HL-60 (cell line): ENCODE measurements around the gene RBM18.

Experiments
- DNase-seq, 2 experiments: peaks; one replicate each; pipeline ENCODE4 v3.0.0-alpha.2; 2010 to 2020; ENCODE audit warnings: low read depth in 1 of 2, low spot score in 1 of 2
- H3K27ac ChIP-seq: fragments of 250-450 bp; sonication (Bioruptor Pico); replicated peaks from 2 replicates; pipeline ENCODE4 v1.5.1; 2020; ENCODE audit warnings: mild to moderate bottlenecking, moderate library complexity
- H3K27me3 ChIP-seq: fragments of 250-450 bp; sonication (Bioruptor Pico); 2 replicates; pipeline ENCODE4 v1.5.1; 2021; ENCODE audit warnings: mild to moderate bottlenecking, moderate library complexity; ENCODE audit not compliant: insufficient read depth, poor library complexity, severe bottlenecking
- H3K4me3 ChIP-seq: replicated peaks from 2 replicates; pipeline ENCODE4 v1.5.1; 2011; ENCODE audit warnings: mild to moderate bottlenecking, control low read depth, low read length; ENCODE audit not compliant: insufficient read depth
- GABPA ChIP-seq: IDR thresholded peaks from 2 replicates; pipeline ENCODE4 v1.6.1; 2012; ENCODE audit warnings: low read depth
- POLR2AphosphoS5 ChIP-seq: IDR thresholded peaks from 2 replicates; pipeline ENCODE4 v1.6.1; 2012; ENCODE audit warnings: low read depth
- SPI1 ChIP-seq: IDR thresholded peaks from 2 replicates; pipeline ENCODE4 v1.6.1; 2012; ENCODE audit warnings: low read depth, mild to moderate bottlenecking, borderline replicate concordance
- TF ChIP-seq, protein P1 (sequence below): IDR thresholded peaks from 2 replicates; pipeline ENCODE4 v1.6.1; 2012; ENCODE audit warnings: low read depth; ENCODE audit not compliant: insufficient replicate concordance
- TF ChIP-seq, protein P2 (sequence below): IDR thresholded peaks from one replicate; pipeline ENCODE4 v1.5.1; 2011; ENCODE audit warnings: low read length, control low read depth, inconsistent platforms; ENCODE audit not compliant: insufficient read depth

RBM18 gene

GRCh38 chr9:122265149-122265915 is 692 bp upstream of the RBM18 start:
- H3K27me3 ChIP-seq = no peaks in the 10 kb centered on the region
- H3K27ac ChIP-seq = peak overlapping the region; percentile 96
- TF ChIP-seq GABPA (no peak), SPI1 (peak; percentile 32; the same call in 1 of the 2 replicates)
- H3K4me3 ChIP-seq = peak overlapping the region; percentile 67
- DNase-seq = peak; percentile 50 to 51

GRCh38 chr9:122263699-122264349 is 816 bp downstream of the RBM18 start:
- no peak for TF ChIP-seq POLR2AphosphoS5
- TF ChIP-seq GABPA = no peak
- TF ChIP-seq SPI1 = no peak
- TF ChIP-seq, protein P1, sequence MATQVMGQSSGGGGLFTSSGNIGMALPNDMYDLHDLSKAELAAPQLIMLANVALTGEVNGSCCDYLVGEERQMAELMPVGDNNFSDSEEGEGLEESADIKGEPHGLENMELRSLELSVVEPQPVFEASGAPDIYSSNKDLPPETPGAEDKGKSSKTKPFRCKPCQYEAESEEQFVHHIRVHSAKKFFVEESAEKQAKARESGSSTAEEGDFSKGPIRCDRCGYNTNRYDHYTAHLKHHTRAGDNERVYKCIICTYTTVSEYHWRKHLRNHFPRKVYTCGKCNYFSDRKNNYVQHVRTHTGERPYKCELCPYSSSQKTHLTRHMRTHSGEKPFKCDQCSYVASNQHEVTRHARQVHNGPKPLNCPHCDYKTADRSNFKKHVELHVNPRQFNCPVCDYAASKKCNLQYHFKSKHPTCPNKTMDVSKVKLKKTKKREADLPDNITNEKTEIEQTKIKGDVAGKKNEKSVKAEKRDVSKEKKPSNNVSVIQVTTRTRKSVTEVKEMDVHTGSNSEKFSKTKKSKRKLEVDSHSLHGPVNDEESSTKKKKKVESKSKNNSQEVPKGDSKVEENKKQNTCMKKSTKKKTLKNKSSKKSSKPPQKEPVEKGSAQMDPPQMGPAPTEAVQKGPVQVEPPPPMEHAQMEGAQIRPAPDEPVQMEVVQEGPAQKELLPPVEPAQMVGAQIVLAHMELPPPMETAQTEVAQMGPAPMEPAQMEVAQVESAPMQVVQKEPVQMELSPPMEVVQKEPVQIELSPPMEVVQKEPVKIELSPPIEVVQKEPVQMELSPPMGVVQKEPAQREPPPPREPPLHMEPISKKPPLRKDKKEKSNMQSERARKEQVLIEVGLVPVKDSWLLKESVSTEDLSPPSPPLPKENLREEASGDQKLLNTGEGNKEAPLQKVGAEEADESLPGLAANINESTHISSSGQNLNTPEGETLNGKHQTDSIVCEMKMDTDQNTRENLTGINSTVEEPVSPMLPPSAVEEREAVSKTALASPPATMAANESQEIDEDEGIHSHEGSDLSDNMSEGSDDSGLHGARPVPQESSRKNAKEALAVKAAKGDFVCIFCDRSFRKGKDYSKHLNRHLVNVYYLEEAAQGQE = no peak
- TF ChIP-seq, protein P2, sequence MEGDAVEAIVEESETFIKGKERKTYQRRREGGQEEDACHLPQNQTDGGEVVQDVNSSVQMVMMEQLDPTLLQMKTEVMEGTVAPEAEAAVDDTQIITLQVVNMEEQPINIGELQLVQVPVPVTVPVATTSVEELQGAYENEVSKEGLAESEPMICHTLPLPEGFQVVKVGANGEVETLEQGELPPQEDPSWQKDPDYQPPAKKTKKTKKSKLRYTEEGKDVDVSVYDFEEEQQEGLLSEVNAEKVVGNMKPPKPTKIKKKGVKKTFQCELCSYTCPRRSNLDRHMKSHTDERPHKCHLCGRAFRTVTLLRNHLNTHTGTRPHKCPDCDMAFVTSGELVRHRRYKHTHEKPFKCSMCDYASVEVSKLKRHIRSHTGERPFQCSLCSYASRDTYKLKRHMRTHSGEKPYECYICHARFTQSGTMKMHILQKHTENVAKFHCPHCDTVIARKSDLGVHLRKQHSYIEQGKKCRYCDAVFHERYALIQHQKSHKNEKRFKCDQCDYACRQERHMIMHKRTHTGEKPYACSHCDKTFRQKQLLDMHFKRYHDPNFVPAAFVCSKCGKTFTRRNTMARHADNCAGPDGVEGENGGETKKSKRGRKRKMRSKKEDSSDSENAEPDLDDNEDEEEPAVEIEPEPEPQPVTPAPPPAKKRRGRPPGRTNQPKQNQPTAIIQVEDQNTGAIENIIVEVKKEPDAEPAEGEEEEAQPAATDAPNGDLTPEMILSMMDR = no peak
- DNase-seq = no peak
- Histone ChIP-seq H3K4me3 (peak overlapping the region; percentile 67), H3K27ac (peak overlapping the region; percentile 96), H3K27me3 (no peaks in the 10 kb centered on the region)

DNA sequence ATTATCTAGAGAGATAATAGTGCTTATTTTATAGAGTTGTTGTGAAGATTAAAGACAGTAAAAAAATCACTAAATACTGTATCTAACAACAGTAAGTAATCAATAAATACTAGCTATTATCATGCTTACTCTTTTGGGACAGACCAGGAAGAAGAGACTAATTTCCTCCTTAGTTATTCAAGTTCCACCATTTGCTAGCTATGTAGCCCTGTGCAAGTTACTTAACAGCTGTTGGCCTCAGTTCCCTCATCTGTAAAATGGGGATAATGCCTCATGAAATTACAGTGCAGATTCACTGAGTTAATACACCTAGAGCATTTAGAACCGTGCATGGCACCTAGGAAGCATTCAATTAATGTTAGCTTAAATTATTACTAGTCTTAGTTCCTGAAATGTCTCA is 2.6 kb downstream of the RBM18 start:
- H3K4me3 ChIP-seq = no peak overlapping the region
- H3K27ac ChIP-seq = no peak overlapping the region
- H3K27me3 ChIP-seq = no peaks in the 10 kb centered on the region
- no peak for TF ChIP-seq SPI1
- no peak for DNase-seq

- H3K27me3 ChIP-seq = no peaks in the 10 kb centered on the region
- no peak for TF ChIP-seq SPI1
- TF ChIP-seq, protein P1 = no peak
- TF ChIP-seq GABPA = no peak
- TF ChIP-seq, protein P2 = no peak
- no peak for TF ChIP-seq POLR2AphosphoS5
- DNase-seq = peak; percentile 22 to 46
- no peak overlapping the region for H3K27ac ChIP-seq
- no peak overlapping the region for H3K4me3 ChIP-seq
Measured at GRCh38 chr9:122261469-122261881, 3.2 kb downstream of the RBM18 start.
